HFFc6 (cell line): ENCODE results near the gene SSBP4. TPM values are rescaled to one million over a fixed set of nuclear protein-coding genes. Genes with fewer than 3 reads are reported as not detected.

ENCODE experiments used
- DNase-seq: peaks from one replicate; pipeline ENCODE4 v3.0.0-alpha.2; 2018
- H3K27ac Mint-ChIP-seq: 2 replicates; pipeline ENCODE4 v1.8.0; 2020; ENCODE audit warnings: mild to moderate bottlenecking, mixed read lengths
- H3K27me3 Mint-ChIP-seq: 2 replicates; pipeline ENCODE4 v1.8.0; 2021; ENCODE audit warnings: mild to moderate bottlenecking, moderate library complexity, mixed read lengths; ENCODE audit not compliant: insufficient read depth
- H3K36me3 Mint-ChIP-seq: 2 replicates; pipeline ENCODE4 v1.8.0; 2021; ENCODE audit warnings: low read depth, mixed read lengths
- H3K4me1 Mint-ChIP-seq: 2 replicates; pipeline ENCODE4 v1.8.0; 2020; ENCODE audit warnings: low read depth, mixed read lengths
- H3K4me3 Mint-ChIP-seq: 2 replicates; pipeline ENCODE4 v1.8.0; 2020; ENCODE audit warnings: mild to moderate bottlenecking, moderate library complexity, mixed read lengths
- H3K9me3 Mint-ChIP-seq: 2 replicates; pipeline ENCODE4 v1.8.0; 2020; ENCODE audit warnings: mild to moderate bottlenecking, mixed read lengths
- total RNA-seq, 6 experiments: library from RNA; stranded (reverse); fragmentation: NEBNext Ultra II Directional; extraction: Animal tissue kit (Norgen Biotek cat#: 25700); gene quantifications; 2 replicates in 1 of 6; 3 replicates in 5 of 6; pipeline ENCODE4 v1.2.3, GENCODE V29; 2021
- TF ChIP-seq, protein P1 (sequence below): fragments of 200-600 bp; sonication (generic); IDR thresholded peaks from 2 replicates; pipeline ENCODE4 v1.5.0; 2021; ENCODE audit warnings: antibody characterized with exemption, mild to moderate bottlenecking

SSBP4 gene
- total RNA-seq, 6 experiments from 2014 or later: 76.4 to 84.3 (median 80.4) TPM

DNA sequence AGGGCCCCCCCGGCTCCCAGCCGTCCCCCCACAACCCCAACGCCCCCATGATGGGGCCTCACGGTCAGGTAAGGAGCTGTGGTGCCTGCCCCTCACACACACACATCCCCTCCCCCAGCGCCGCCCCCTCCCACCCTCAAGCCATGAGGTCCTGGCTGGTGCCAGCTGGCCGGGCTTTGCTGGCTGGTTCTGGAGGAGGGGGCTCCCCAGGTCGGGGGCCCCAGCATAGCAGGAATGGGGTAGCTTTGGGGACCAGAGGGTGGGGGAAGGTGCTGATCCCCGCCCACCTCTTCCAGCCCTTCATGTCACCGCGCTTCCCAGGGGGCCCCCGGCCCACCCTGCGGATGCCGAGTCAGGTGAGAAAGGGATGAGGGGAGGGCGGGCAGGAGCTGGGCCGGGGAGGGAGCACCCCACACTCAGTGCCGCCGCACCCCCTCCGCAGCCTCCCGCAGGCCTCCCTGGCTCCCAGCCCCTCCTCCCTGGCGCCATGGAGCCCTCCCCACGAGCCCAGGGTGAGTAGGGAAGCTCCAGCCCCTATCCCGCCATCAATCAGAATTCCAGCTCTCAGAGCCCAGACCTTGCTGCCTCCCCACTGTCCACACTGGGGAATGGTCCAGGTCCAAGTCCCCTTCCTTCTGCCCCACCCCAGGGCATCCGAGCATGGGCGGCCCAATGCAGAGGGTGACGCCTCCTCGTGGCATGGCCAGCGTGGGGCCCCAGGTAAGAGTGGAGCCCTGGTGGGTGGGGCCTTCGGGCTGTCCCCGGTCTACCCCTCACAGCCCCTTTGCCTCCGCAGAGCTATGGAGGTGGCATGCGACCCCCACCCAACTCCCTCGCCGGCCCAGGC is 12.4 kb downstream of the SSBP4 start:
- no peak for DNase-seq
- Mint-ChIP-seq H3K27me3 (peaks cover 16% of the 10 kb centered on the region), H3K9me3 (peaks cover 8% of the 10 kb centered on the region), H3K27ac (no peak overlapping the region), H3K36me3 (peaks cover 14% of the 10 kb centered on the region), H3K4me3 (no peak overlapping the region), H3K4me1 (peaks cover 10% of the 10 kb centered on the region)
- TF ChIP-seq, protein P1, sequence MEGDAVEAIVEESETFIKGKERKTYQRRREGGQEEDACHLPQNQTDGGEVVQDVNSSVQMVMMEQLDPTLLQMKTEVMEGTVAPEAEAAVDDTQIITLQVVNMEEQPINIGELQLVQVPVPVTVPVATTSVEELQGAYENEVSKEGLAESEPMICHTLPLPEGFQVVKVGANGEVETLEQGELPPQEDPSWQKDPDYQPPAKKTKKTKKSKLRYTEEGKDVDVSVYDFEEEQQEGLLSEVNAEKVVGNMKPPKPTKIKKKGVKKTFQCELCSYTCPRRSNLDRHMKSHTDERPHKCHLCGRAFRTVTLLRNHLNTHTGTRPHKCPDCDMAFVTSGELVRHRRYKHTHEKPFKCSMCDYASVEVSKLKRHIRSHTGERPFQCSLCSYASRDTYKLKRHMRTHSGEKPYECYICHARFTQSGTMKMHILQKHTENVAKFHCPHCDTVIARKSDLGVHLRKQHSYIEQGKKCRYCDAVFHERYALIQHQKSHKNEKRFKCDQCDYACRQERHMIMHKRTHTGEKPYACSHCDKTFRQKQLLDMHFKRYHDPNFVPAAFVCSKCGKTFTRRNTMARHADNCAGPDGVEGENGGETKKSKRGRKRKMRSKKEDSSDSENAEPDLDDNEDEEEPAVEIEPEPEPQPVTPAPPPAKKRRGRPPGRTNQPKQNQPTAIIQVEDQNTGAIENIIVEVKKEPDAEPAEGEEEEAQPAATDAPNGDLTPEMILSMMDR: no peak

- Mint-ChIP-seq H3K27ac (peak overlapping the region; percentile 31; the same call in 1 of the 2 replicates), H3K36me3 (peaks cover 14% of the 10 kb centered on the region), H3K27me3 (peaks cover 19% of the 10 kb centered on the region), H3K4me3 (no peak overlapping the region), H3K9me3 (peaks cover 8% of the 10 kb centered on the region), H3K4me1 (peaks cover 5% of the 10 kb centered on the region; the same call in 1 of the 2 replicates)
- no peak for DNase-seq
- TF ChIP-seq, protein P1: no peak
Observed at GRCh38 chr19:18432275-18433014, 13.2 kb downstream of the SSBP4 start.

- no peak overlapping the region for H3K27ac Mint-ChIP-seq
- TF ChIP-seq, protein P1: no peak
- no peak overlapping the region for H3K4me3 Mint-ChIP-seq
- peaks cover 20% of the 10 kb centered on the region for H3K27me3 Mint-ChIP-seq
- H3K9me3 Mint-ChIP-seq: peaks cover 8% of the 10 kb centered on the region
- H3K4me1 Mint-ChIP-seq: peaks cover 5% of the 10 kb centered on the region; the same call in 1 of the 2 replicates
- no peak for DNase-seq
- H3K36me3 Mint-ChIP-seq: peaks cover 14% of the 10 kb centered on the region
Observed at GRCh38 chr19:18433015-18433691, 14.0 kb downstream of the SSBP4 start.

- Mint-ChIP-seq H3K27ac (no peak overlapping the region), H3K4me1 (peaks cover 9% of the 10 kb centered on the region), H3K9me3 (peaks cover 8% of the 10 kb centered on the region), H3K4me3 (peak overlapping the region; percentile 57), H3K27me3 (peaks cover 21% of the 10 kb centered on the region), H3K36me3 (peaks cover 14% of the 10 kb centered on the region)
- TF ChIP-seq, protein P1: no peak
- DNase-seq: no peak
Observed at GRCh38 chr19:18433735-18434398, 14.7 kb downstream of the SSBP4 start.
